ENCODE data around the gene GCLM. TPM values are rescaled to one million over a fixed set of nuclear protein-coding genes. Genes with fewer than 3 reads are reported as not detected.

GCLM gene
- total RNA-seq, 1 experiment from 2014 or later, result 20.9 TPM

- CTCF ChIA-PET, result no interaction called here
- Mint-ChIP-seq H3K4me3 (ENCODE audit: low read depth, unreplicated experiment) (peak overlapping the region; percentile 84), H3K9me3 (ENCODE audit: low read depth, unreplicated experiment) (peaks cover 3% of the 10 kb centered on the region), H3K4me1 (ENCODE audit: low read depth, unreplicated experiment) (peaks cover 27% of the 10 kb centered on the region), H3K27ac (ENCODE audit: unreplicated experiment) (peak overlapping the region; percentile 36), H3K27me3 (ENCODE audit: unreplicated experiment) (peaks cover 12% of the 10 kb centered on the region), H3K36me3 (ENCODE audit: insufficient read depth, unreplicated experiment) (peaks cover 17% of the 10 kb centered on the region)
- DNase-seq, result peak; percentile 7
- no TSS peak for BruUV-seq (replicated peaks)
- no peak for TF ChIP-seq CTCF (IDR thresholded peaks at IDR 0.05; ENCODE audit: unreplicated experiment)
- intact Hi-C loops (cut with micrococcal nuclease; ENCODE audit: unreplicated experiment), result loop anchor here (5.0 kb wide), 1 partner anchor 60 kb away; no protein-coding TSS in a partner anchor
These were observed 1.5 kb downstream of the GCLM start for GRCh38 chr1:93907718-93908117.

DNA sequence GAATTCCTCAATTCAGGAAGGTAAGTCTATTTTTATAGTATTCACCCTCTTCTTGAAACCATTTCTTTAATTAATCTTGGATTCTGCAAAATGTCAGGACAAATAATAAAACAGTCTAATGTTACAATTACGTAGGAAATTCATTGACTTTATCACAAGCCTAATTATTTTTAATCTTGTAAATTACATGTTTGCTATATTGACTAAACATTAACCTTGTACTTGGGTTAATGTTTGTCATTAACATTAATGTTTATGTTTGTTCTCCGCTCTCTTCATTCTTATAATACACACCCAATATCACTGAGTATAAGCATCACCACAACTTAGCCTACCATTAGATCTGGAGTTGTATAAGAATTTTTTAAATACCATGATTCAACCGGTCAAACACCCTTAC lies 2.8 kb downstream of the GCLM start:
- H3K27ac Mint-ChIP-seq (ENCODE audit: unreplicated experiment), result peak overlapping the region; percentile 36
- H3K36me3 Mint-ChIP-seq (ENCODE audit: insufficient read depth, unreplicated experiment), result peaks cover 17% of the 10 kb centered on the region
- peaks cover 27% of the 10 kb centered on the region for H3K4me1 Mint-ChIP-seq (ENCODE audit: low read depth, unreplicated experiment)
- intact Hi-C loops (cut with micrococcal nuclease; ENCODE audit: unreplicated experiment), result loop anchor here (5.0 kb wide), 1 partner anchor 59 kb away; no protein-coding TSS in a partner anchor
- H3K9me3 Mint-ChIP-seq (ENCODE audit: low read depth, unreplicated experiment), result no peaks in the 10 kb centered on the region
- no peak for TF ChIP-seq CTCF (IDR thresholded peaks at IDR 0.05; ENCODE audit: unreplicated experiment)
- BruUV-seq (replicated peaks), result no TSS peak
- DNase-seq, result no peak
- CTCF ChIA-PET, result no interaction called here
- H3K4me3 Mint-ChIP-seq (ENCODE audit: low read depth, unreplicated experiment), result peak overlapping the region; percentile 84
- H3K27me3 Mint-ChIP-seq (ENCODE audit: unreplicated experiment), result no peaks in the 10 kb centered on the region

DNA sequence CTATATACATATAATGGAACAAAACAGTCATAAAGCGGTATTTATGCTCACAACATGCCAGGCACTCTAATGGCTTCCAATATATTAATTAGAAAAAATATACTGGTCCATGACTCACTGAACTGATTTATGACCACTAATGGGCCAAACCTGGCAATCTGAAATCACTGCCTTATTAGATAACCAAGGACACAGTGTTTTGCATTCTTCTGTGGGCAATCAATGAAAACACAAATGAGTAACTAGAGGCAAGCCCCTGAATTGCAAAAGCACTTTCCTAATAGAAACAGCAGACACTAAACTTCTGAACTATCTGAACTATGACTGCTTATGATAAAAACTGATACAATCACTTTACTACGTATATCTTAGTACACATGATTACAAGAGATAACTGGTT lies 3.5 kb downstream of the GCLM start:
- TF ChIP-seq CTCF (IDR thresholded peaks at IDR 0.05; ENCODE audit: unreplicated experiment), result no peak
- peaks cover 17% of the 10 kb centered on the region for H3K36me3 Mint-ChIP-seq (ENCODE audit: insufficient read depth, unreplicated experiment)
- H3K9me3 Mint-ChIP-seq (ENCODE audit: low read depth, unreplicated experiment), result no peaks in the 10 kb centered on the region
- CTCF ChIA-PET, result no interaction called here
- DNase-seq, result peak; percentile 27
- no peaks in the 10 kb centered on the region for H3K27me3 Mint-ChIP-seq (ENCODE audit: unreplicated experiment)
- H3K4me3 Mint-ChIP-seq (ENCODE audit: low read depth, unreplicated experiment), result peak overlapping the region; percentile 30
- BruUV-seq (replicated peaks), result no TSS peak
- H3K4me1 Mint-ChIP-seq (ENCODE audit: low read depth, unreplicated experiment), result peaks cover 27% of the 10 kb centered on the region
- H3K27ac Mint-ChIP-seq (ENCODE audit: unreplicated experiment), result peak overlapping the region; percentile 25
- intact Hi-C loops (cut with micrococcal nuclease; ENCODE audit: unreplicated experiment), result loop anchor here (5.0 kb wide), 1 partner anchor 58 kb away; no protein-coding TSS in a partner anchor

DNA sequence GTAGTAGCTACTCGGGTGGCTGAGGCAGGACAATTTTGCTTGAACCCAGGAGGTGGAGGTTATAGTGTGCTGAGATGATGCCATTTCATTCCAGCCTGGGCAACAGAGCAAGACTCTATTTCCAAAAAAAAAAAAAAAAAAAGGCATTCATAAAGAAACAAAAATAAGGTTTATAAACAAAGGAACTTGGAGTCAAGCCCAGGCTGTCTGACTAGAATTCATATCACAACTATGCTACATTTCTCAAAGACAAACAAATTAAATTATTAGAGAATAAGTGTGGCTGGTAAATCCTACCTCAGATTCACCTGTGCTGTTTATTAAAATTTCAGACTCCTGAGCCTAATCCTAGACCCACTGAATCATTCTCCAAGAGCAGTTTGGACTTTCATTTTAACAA lies 4.2 kb downstream of the GCLM start:
- Mint-ChIP-seq H3K27me3 (ENCODE audit: unreplicated experiment) (no peaks in the 10 kb centered on the region), H3K27ac (ENCODE audit: unreplicated experiment) (no peak overlapping the region), H3K4me3 (ENCODE audit: low read depth, unreplicated experiment) (no peak overlapping the region), H3K36me3 (ENCODE audit: insufficient read depth, unreplicated experiment) (peaks cover 18% of the 10 kb centered on the region), H3K9me3 (ENCODE audit: low read depth, unreplicated experiment) (no peaks in the 10 kb centered on the region), H3K4me1 (ENCODE audit: low read depth, unreplicated experiment) (peaks cover 23% of the 10 kb centered on the region)
- no TSS peak for BruUV-seq (replicated peaks)
- TF ChIP-seq CTCF (IDR thresholded peaks at IDR 0.05; ENCODE audit: unreplicated experiment), result no peak
- DNase-seq, result no peak
- intact Hi-C loops (cut with micrococcal nuclease; ENCODE audit: unreplicated experiment), result loop anchor here (5.0 kb wide), 1 partner anchor 58 kb away; no protein-coding TSS in a partner anchor
- CTCF ChIA-PET, result no interaction called here
